Choroid plexus epithelial cell (primary cell): ENCODE data around the gene TRIM29.

ENCODE experiments used
- DNase-seq: peaks from one replicate; pipeline ENCODE4 v3.0.0-alpha.2; 2010; ENCODE audit warnings: low read depth
- H3K4me3 ChIP-seq: 2 replicates; pipeline ENCODE4 v1.5.1; 2011; ENCODE audit warnings: low read depth, mild to moderate bottlenecking, control low read depth, low read length, moderate library complexity
- TF ChIP-seq, protein P1 (sequence below): conservative IDR thresholded peaks from 2 replicates; pipeline ENCODE4 v1.5.1; 2011; ENCODE audit warnings: low read depth, mild to moderate bottlenecking, control low read depth, inconsistent platforms, low read length, moderate library complexity

TRIM29 gene

DNA sequence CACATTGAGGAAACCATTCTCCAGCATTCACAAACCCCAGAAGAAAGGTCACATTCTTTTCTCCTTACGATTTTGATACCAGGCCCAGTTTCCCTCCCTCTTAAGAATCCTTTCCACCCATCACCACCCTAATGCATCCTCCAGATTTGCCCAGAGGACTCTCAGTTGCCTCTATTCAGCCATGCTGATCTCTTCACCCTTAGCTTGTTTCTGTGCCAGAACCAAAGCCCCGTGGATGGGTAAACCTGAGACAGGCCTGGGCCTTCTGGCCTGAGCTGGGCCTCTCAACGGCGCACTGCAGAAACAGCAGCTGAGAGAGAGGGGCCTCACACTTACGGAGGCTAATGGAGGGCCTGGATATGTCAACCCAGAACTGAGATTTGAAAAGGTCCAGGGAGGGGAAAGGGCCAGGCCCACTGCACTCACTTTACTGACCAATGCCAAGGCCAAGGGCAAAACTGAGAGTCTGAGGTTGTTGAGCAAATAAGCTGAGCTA is 40.7 kb upstream of the TRIM29 start:
- TF ChIP-seq, protein P1, sequence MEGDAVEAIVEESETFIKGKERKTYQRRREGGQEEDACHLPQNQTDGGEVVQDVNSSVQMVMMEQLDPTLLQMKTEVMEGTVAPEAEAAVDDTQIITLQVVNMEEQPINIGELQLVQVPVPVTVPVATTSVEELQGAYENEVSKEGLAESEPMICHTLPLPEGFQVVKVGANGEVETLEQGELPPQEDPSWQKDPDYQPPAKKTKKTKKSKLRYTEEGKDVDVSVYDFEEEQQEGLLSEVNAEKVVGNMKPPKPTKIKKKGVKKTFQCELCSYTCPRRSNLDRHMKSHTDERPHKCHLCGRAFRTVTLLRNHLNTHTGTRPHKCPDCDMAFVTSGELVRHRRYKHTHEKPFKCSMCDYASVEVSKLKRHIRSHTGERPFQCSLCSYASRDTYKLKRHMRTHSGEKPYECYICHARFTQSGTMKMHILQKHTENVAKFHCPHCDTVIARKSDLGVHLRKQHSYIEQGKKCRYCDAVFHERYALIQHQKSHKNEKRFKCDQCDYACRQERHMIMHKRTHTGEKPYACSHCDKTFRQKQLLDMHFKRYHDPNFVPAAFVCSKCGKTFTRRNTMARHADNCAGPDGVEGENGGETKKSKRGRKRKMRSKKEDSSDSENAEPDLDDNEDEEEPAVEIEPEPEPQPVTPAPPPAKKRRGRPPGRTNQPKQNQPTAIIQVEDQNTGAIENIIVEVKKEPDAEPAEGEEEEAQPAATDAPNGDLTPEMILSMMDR = no peak

DNA sequence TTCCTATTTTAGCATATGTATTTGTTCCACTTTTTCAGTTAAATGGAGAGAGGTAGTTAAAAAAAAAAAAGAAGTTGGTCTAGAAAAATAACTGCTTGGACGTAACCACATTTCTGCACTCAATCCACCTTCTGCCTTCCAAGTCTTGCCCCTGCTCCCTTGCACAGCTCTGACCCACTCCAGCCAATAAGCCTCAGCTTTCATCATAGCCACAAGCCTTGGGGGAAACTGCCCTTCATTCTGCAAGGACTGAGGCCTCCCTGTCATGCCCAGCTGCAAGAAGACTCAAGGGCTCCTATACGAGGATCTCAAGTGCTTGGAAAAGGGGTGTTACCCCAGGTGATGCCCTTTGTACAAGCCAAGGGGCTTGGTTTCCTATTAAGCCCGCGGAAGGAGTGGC is 37.0 kb upstream of the TRIM29 start:
- no peak for DNase-seq
- TF ChIP-seq, protein P1 = no peak
- H3K4me3 ChIP-seq = no peak overlapping the region

More for the DNA sequence above, 40.7 kb upstream of the TRIM29 start:
- H3K4me3 ChIP-seq = no peak overlapping the region
- DNase-seq = no peak

DNA sequence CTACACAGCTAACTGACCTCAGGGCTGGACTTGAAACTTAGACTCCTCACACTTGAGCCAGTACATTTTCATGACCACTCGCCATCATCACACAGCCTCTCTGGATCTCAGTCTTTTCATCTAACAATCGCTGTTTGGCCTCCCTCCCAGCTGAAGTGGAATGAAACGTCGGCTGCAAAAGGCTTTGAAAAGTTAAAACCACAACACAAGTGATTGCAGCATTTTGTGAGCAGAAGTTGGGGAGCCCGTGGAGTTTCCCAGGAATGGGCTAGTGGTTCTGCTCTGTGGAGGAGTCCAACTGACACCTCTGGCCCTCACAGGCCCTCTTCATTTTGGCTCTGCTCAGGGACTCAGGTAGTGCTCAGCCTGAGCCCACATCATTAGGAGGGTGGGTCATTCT is 35.9 kb upstream of the TRIM29 start:
- H3K4me3 ChIP-seq = no peak overlapping the region
- no peak for DNase-seq
- TF ChIP-seq, protein P1 = no peak

DNA sequence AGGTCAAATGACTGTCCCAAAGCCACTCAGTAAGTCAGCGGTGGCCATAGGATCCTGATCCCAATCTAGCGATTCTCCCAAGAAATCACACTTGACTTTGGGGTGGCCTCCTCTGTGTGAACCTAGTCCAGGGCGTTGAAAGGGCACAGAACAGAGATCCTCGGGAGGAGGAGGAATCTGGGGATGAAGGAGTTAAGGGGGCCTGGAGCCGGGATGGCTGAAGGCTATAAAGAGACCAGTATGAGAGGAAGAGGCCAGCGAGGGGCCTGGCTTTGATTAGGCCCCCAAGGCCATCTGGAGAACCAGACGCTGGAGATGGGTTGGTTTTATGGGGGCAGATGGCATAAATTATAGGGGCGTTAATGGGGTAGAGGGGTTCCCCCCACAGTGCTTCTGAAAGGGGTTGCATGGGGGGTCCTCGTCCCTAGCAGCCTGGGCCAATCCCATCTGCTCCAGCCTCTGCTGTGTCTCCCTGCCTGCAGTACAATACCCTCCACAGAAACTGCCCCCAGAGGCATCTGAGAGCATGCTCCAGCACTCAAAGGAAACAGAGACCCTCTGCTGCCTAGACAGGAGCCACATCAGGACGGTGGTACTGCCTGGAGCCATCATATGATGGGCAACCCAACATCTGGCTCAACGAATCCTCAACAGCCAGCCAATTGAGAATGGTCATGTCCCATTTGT is 35.2 kb upstream of the TRIM29 start:
- DNase-seq = no peak
- H3K4me3 ChIP-seq = no peak overlapping the region
- TF ChIP-seq, protein P1 = no peak

DNA sequence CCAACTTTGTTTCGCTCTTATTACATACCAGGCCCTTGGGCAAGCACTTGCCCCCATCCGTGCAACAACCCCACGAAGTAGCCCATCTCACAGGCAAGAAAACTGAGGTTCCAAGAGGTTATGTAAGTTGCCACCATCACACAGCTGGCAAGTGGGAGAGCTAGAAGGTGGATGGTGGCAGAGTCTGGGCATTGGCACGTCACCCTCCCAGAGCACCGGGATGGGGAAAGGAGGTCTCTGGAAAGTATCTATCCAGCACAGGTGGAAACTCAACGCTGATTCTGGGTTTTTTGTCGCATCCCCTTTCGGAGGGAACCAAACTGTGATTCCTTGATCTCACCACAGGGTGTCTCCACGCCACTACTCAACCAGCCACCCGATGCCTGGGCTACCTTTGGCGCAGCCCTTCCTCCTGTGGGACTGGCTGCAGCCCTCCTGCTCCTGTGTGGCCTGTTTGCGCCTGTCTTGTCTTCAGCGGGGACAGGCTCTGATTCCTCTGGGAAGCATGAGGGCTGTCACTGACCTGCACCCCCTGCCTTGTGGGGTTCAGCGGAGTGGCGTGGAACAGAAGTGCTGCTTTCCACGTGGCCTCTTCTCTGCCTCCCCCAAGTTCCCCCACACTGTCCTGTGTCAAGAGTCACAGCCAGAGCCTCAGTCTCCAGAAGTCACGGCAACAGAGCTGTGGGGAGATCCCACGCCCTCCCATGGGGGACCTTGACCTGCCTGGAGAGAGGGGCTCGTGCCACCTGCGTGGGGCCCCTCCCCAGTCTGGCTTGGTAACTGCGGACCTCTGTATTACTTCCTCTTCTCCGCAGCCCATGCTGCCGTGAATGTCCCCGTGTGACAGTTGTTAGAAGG is 34.4 kb upstream of the TRIM29 start:
- H3K4me3 ChIP-seq = no peak overlapping the region
- peak; percentile 79 for DNase-seq
- TF ChIP-seq, protein P1 = peak; percentile 91

DNA sequence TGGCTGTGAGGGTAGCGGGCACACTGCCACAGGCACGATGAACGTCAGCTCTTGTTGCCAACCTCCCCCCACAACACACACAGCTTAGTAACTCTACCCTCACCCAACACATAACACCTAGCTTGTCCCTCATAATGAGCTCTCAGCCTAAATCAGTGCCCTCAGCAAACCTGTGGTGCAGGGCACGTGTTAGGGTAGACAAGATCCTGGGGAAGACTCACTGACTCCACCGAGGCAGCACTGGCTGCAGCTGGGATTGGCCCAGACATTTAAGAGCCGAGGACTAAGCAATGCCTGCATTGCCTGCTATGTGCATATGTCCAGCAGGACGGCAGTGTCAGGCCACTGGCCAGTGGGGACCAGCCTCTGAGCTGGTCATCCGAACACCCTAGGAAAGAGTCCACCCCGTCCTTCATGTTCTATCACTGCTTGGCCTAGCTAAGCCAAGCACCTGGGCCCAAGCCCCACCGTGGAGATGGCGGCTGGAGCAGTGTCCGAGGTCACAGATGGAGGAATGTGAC is 32.9 kb upstream of the TRIM29 start:
- no peak for DNase-seq
- TF ChIP-seq, protein P1 = no peak
- no peak overlapping the region for H3K4me3 ChIP-seq
